GM18909 (cell line): Measurements from ENCODE around the gene RPS6KA2.

Source experiments
- ATAC-seq: cut with Tn5 transposase; IDR thresholded peaks from one replicate; pipeline ENCODE4 v1.9.1; 2021; ENCODE audit warnings: mild to moderate bottlenecking; ENCODE audit not compliant: unreplicated experiment, poor library complexity

The RPS6KA2 gene

GRCh38 chr6:166617359-166617758 lies 9.7 kb downstream of the RPS6KA2 start:
- no peak for ATAC-seq

GRCh38 chr6:166616261-166617238 lies 10.5 kb downstream of the RPS6KA2 start:
- ATAC-seq = no peak

- ATAC-seq = no peak
Measured at GRCh38 chr6:166615059-166615770, 11.8 kb downstream of the RPS6KA2 start.

GRCh38 chr6:166614589-166614988 lies 12.5 kb downstream of the RPS6KA2 start:
- no peak for ATAC-seq

GRCh38 chr6:166614171-166614583 lies 12.9 kb downstream of the RPS6KA2 start:
- no peak for ATAC-seq

GRCh38 chr6:166613027-166613426 lies 14.0 kb downstream of the RPS6KA2 start:
- no peak for ATAC-seq

GRCh38 chr6:166612471-166612881 lies 14.6 kb downstream of the RPS6KA2 start:
- no peak for ATAC-seq

GRCh38 chr6:166611631-166612030 lies 15.4 kb downstream of the RPS6KA2 start:
- ATAC-seq = no peak

GRCh38 chr6:166610069-166610468 lies 17.0 kb downstream of the RPS6KA2 start:
- no peak for ATAC-seq

GRCh38 chr6:166608774-166609173 lies 18.3 kb downstream of the RPS6KA2 start:
- ATAC-seq = no peak

- ATAC-seq = no peak
Measured at GRCh38 chr6:166605752-166606151, 21.3 kb downstream of the RPS6KA2 start.

GRCh38 chr6:166604911-166605310 lies 22.1 kb downstream of the RPS6KA2 start:
- no peak for ATAC-seq

GRCh38 chr6:166604328-166604727 lies 22.7 kb downstream of the RPS6KA2 start:
- no peak for ATAC-seq

- ATAC-seq = no peak
Measured at GRCh38 chr6:166603043-166603690, 23.9 kb downstream of the RPS6KA2 start.

GRCh38 chr6:166601956-166602355 lies 25.1 kb downstream of the RPS6KA2 start:
- ATAC-seq = no peak

GRCh38 chr6:166600931-166601330 lies 26.1 kb downstream of the RPS6KA2 start:
- ATAC-seq = no peak

- no peak for ATAC-seq
Measured at GRCh38 chr6:166599205-166599604, 27.8 kb downstream of the RPS6KA2 start.

GRCh38 chr6:166598441-166599138 lies 28.5 kb downstream of the RPS6KA2 start:
- ATAC-seq = no peak

GRCh38 chr6:166597711-166598440 lies 29.2 kb downstream of the RPS6KA2 start:
- no peak for ATAC-seq
